ENCODE results near the gene PDAP1. TPM values are rescaled to one million over a fixed set of nuclear protein-coding genes. Genes with fewer than 3 reads are reported as not detected.
"Not testable (repeated sequence)": the region's sequence is repeated elsewhere in the genome, so short reads cannot be mapped to it uniquely, and the experiment has no call there.

PDAP1 gene
- total and polyA plus RNA-seq, 7 donors, result 84.5 to 194 (median 89.5) TPM

DNA sequence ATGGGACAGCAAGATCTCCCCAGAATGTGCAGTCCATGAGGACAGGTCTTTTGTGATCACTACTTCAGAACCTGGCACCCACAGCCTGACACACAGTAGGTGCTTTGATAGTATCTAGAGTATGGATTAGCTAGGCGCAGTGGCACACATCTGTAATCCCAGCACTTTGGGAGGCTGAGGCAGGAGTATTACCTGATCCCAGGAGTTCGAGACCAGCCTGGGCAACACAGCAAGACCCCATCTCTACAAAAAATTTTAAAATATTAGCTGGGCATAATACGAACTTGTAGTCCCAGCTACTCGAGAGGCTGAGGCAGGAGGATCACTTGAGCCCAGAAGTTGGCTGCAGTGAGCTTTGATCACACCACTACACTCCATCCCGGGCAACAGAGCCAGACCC, 56.1 kb downstream of the PDAP1 start:
- TF ChIP-seq POLR2A (IDR thresholded peaks at IDR 0.05), result no peak
- no peak for TF ChIP-seq EP300 (IDR thresholded peaks at IDR 0.05)
- TF ChIP-seq POLR2AphosphoS5 (IDR thresholded peaks at IDR 0.05), result no peak
- TF ChIP-seq, protein P1, sequence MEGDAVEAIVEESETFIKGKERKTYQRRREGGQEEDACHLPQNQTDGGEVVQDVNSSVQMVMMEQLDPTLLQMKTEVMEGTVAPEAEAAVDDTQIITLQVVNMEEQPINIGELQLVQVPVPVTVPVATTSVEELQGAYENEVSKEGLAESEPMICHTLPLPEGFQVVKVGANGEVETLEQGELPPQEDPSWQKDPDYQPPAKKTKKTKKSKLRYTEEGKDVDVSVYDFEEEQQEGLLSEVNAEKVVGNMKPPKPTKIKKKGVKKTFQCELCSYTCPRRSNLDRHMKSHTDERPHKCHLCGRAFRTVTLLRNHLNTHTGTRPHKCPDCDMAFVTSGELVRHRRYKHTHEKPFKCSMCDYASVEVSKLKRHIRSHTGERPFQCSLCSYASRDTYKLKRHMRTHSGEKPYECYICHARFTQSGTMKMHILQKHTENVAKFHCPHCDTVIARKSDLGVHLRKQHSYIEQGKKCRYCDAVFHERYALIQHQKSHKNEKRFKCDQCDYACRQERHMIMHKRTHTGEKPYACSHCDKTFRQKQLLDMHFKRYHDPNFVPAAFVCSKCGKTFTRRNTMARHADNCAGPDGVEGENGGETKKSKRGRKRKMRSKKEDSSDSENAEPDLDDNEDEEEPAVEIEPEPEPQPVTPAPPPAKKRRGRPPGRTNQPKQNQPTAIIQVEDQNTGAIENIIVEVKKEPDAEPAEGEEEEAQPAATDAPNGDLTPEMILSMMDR (IDR thresholded peaks at IDR 0.05), result no peak
- no peaks in the 10 kb centered on the region for H3K27me3 ChIP-seq
- no peak overlapping the region for H3K4me3 ChIP-seq
- no peaks in the 10 kb centered on the region for H3K9me3 ChIP-seq
- 96 to 97% methylated on average over 5 of the region's 5 CpGs for WGBS, 2 donors
- peaks cover 29 to 95% (median 52%) of the 10 kb centered on the region in 4 donors for H3K36me3 ChIP-seq
- H3K27ac ChIP-seq, result no peak overlapping the region
- DNase-seq, result peak; percentile 11
- no peaks in the 10 kb centered on the region for H3K4me1 ChIP-seq
- intact Hi-C loops (cut with DNase I), result no loop called here

DNA sequence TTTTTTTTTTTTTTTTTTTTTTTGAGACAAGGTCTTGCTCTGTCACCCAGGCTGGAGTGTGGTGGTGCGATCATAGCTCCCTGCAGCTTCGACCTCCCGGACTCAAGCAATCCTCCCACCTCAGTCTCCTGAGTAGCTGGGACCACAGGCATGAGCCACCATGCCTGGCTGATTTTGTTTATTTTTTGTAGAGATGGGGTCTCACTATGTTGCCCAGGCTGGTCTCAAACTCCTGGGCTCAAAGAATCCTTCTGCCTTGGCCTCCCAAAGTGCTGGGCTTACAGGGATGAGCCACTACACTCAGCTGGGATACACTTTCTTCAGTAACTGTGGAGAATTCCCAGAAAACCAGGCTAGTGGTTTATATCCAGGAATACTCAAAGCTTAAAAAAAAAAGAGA, 57.8 kb downstream of the PDAP1 start:
- DNase-seq; intact Hi-C loops (cut with DNase I); H3K4me3 ChIP-seq; H3K27me3 ChIP-seq; H3K27ac ChIP-seq; H3K4me1 ChIP-seq; H3K9me3 ChIP-seq: not testable (repeated sequence)
- WGBS, 2 donors, result 97 to 98% methylated on average over 3 of the region's 3 CpGs
- peaks cover 22 to 95% (median 50%) of the 10 kb centered on the region in 4 donors for H3K36me3 ChIP-seq

Other genes with a start within 250 kb of the PDAP1 start
- not detected for gene KPNA7, start 200.5 kb downstream of the PDAP1 start, total RNA-seq
- gene KPNA7, start 200.5 kb downstream of the PDAP1 start, polyA plus RNA-seq, result 1 to 10 TPM in 1 of 3 donors, under 1 TPM in 1, not detected in 1; 0.26 to 1.4 TPM
- gene MYH16, start 135.8 kb downstream of the PDAP1 start, total RNA-seq, result not detected
- under 1 TPM in 1 of 3 donors, not detected in 2; 0.19 TPM for gene MYH16, start 135.8 kb downstream of the PDAP1 start, polyA plus RNA-seq
- 100 to 1,000 TPM in 2 of 4 donors, 10 to 100 TPM in 2; 94.6 to 131 (median 111) TPM for gene ARPC1A, start 82.7 kb downstream of the PDAP1 start, total RNA-seq
- gene ARPC1A, start 82.7 kb downstream of the PDAP1 start, polyA plus RNA-seq, result 100 to 1,000 TPM; 181 to 396 (median 263) TPM
- gene ARPC1B, start 33.9 kb downstream of the PDAP1 start, total RNA-seq, result 100 to 1,000 TPM in 2 of 4 donors, 10 to 100 TPM in 2; 70.3 to 136 (median 105) TPM
- 100 to 1,000 TPM; 229 to 390 (median 313) TPM for gene ARPC1B, start 33.9 kb downstream of the PDAP1 start, polyA plus RNA-seq
- 10 to 100 TPM; 44.6 to 89.8 (median 69.3) TPM for gene BUD31, start 372 bp upstream of the PDAP1 start, total RNA-seq
- 100 to 1,000 TPM; 118 to 141 (median 119) TPM for gene BUD31, start 372 bp upstream of the PDAP1 start, polyA plus RNA-seq
- 1 to 10 TPM; 4.6 to 6.4 (median 5.6) TPM for gene PTCD1, start 30.2 kb upstream of the PDAP1 start, total RNA-seq
- gene PTCD1, start 30.2 kb upstream of the PDAP1 start, polyA plus RNA-seq, result 1 to 10 TPM; 1.2 to 5.5 (median 4.0) TPM
- 10 to 100 TPM; 26.8 to 32.3 (median 30.3) TPM for gene CPSF4, start 30.3 kb upstream of the PDAP1 start, total RNA-seq
- 10 to 100 TPM; 12.7 to 28.0 (median 19.8) TPM for gene CPSF4, start 30.3 kb upstream of the PDAP1 start, polyA plus RNA-seq
- gene ATP5MF, start 57.6 kb upstream of the PDAP1 start, total RNA-seq, result 1,000 to 10,000 TPM in 1 of 4 donors, 100 to 1,000 TPM in 3; 550 to 1,502 (median 722) TPM
- 1,000 to 10,000 TPM; 1,517 to 2,013 (median 1,625) TPM for gene ATP5MF, start 57.6 kb upstream of the PDAP1 start, polyA plus RNA-seq
- 10 to 100 TPM in 1 of 4 donors, 1 to 10 TPM in 3; 4.3 to 10.5 (median 7.0) TPM for gene ZNF789, start 64.3 kb upstream of the PDAP1 start, total RNA-seq
- 10 to 100 TPM in 1 of 3 donors, 1 to 10 TPM in 2; 3.7 to 17.4 (median 6.0) TPM for gene ZNF789, start 64.3 kb upstream of the PDAP1 start, polyA plus RNA-seq
- 10 to 100 TPM; 29.4 to 38.8 (median 34.6) TPM for gene ZNF394, start 91.7 kb upstream of the PDAP1 start, total RNA-seq
- gene ZNF394, start 91.7 kb upstream of the PDAP1 start, polyA plus RNA-seq, result 10 to 100 TPM; 19.2 to 25.5 (median 19.2) TPM
- 10 to 100 TPM in 1 of 4 donors, 1 to 10 TPM in 3; 7.7 to 12.5 (median 8.4) TPM for gene ZKSCAN5, start 96.1 kb upstream of the PDAP1 start, total RNA-seq
- 1 to 10 TPM; 3.0 to 4.9 (median 3.0) TPM for gene ZKSCAN5, start 96.1 kb upstream of the PDAP1 start, polyA plus RNA-seq
- gene FAM200A, start 143.5 kb upstream of the PDAP1 start, total RNA-seq, result 1 to 10 TPM; 2.3 to 6.4 (median 4.6) TPM
- 1 to 10 TPM; 1.8 to 3.1 (median 2.4) TPM for gene FAM200A, start 143.5 kb upstream of the PDAP1 start, polyA plus RNA-seq
- gene ZNF655, start 150.0 kb upstream of the PDAP1 start, total RNA-seq, result 100 to 1,000 TPM; 124 to 148 (median 131) TPM
- 10 to 100 TPM; 45.0 to 56.9 (median 50.9) TPM for gene ZNF655, start 150.0 kb upstream of the PDAP1 start, polyA plus RNA-seq
- gene TMEM225B, start 189.7 kb upstream of the PDAP1 start, total RNA-seq, result 1 to 10 TPM in 1 of 4 donors, under 1 TPM in 1, not detected in 2; 0.41 to 1.8 TPM
- under 1 TPM in 1 of 3 donors, not detected in 2; 0.38 TPM for gene TMEM225B, start 189.7 kb upstream of the PDAP1 start, polyA plus RNA-seq
- gene ZSCAN25, start 208.3 kb upstream of the PDAP1 start, total RNA-seq, result 10 to 100 TPM; 10.7 to 19.9 (median 14.9) TPM
- 1 to 10 TPM; 3.6 to 7.2 (median 3.9) TPM for gene ZSCAN25, start 208.3 kb upstream of the PDAP1 start, polyA plus RNA-seq

All from sigmoid colon (tissue), 7 donors.